Spinal cord (tissue), 10 donors: Measurements from ENCODE around the gene ALS2CL. TPM values are rescaled to one million over a fixed set of nuclear protein-coding genes. Genes with fewer than 3 reads are reported as not detected.

ENCODE experiments used
- DNase-seq, 6 donors: peaks; one replicate each; pipeline versions ENCODE4 v3.0.0 to v3.0.0-alpha.2; 2013 to 2015; ENCODE audit warnings: low spot score in 6 of 6, low read depth in 4 of 6
- H3K27ac ChIP-seq: one replicate; pipeline ENCODE4 v1.5.1; 2013; ENCODE audit warnings: low read depth, low read length, control low read depth
- H3K27me3 ChIP-seq: one replicate; pipeline ENCODE4 v1.6.1; 2013; ENCODE audit warnings: low read length; ENCODE audit not compliant: control insufficient read depth, insufficient read depth
- H3K36me3 ChIP-seq: one replicate; pipeline ENCODE4 v1.6.1; 2013; ENCODE audit warnings: low read length; ENCODE audit not compliant: control insufficient read depth, insufficient read depth
- H3K4me1 ChIP-seq: one replicate; pipeline ENCODE4 v1.6.1; 2013; ENCODE audit warnings: low read length; ENCODE audit not compliant: control insufficient read depth, insufficient read depth
- H3K4me3 ChIP-seq: one replicate; pipeline ENCODE4 v1.5.1; 2013; ENCODE audit warnings: low read depth, low read length, control low read depth
- H3K9me3 ChIP-seq: one replicate; pipeline ENCODE4 v1.6.1; 2013; ENCODE audit warnings: low read length; ENCODE audit not compliant: control insufficient read depth, insufficient read depth
- WGBS: methylation state at CpG from one replicate; pipeline ENCODE4 v1.1.5; 2013; ENCODE audit warnings: missing lambda C conversion rate; ENCODE audit not compliant: insufficient coverage; 5-methylcytosine and 5-hydroxymethylcytosine counted together
- polyA plus RNA-seq, 2 donors: library from polyadenylated mRNA; unstranded; fragments of 120-200 nt; gene quantifications; one replicate each; pipeline ENCODE4 v1.2.1, GENCODE V29; 2013; ENCODE audit not compliant: insufficient read length in 2 of 2
- total RNA-seq, 2 donors: library from RNA; depleted of rRNA in 1 of 2; stranded (reverse); fragments of 120-200 nt in 1 of 2; fragments of >200 nt in 1 of 2; gene quantifications; one replicate each; pipeline versions ENCODE4 v1.2.3 to v1.2.4, GENCODE V29; 2013 to 2014
- donor health status: healthy.

The ALS2CL gene
- total and polyA plus RNA-seq, 4 donors = 5.3 to 8.3 (median 5.9) TPM

DNA sequence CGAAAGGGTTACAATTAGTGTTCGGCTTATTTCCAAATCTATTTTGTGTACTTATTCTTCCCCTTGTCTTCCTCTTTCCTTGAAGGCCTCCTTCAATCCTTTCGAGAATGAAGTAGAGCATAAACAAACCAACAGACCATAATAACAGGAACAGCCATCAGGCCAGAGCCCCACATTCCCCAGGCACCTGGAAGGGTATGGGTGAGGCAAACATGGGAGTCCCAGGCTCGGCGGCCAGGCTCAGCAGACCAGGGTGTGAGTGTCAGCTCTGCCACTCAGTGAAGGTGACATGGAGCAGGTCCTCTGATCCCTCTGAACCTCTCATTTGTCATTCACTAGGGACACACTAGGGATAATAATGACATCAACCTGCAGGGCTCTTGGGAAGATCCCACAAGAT is 13.8 kb downstream of the ALS2CL start:
- Histone ChIP-seq H3K9me3 (no peaks in the 10 kb centered on the region), H3K4me1 (peaks cover 10% of the 10 kb centered on the region), H3K27ac (no peak overlapping the region), H3K27me3 (no peaks in the 10 kb centered on the region), H3K36me3 (peaks cover 9% of the 10 kb centered on the region), H3K4me3 (no peak overlapping the region)
- WGBS = 78% methylated on average over 2 of the region's 5 CpGs
- DNase-seq = no peak

GRCh38 chr3:46678280-46678679 is 15.2 kb downstream of the ALS2CL start:
- Histone ChIP-seq H3K4me1 (peaks cover 10% of the 10 kb centered on the region), H3K4me3 (no peak overlapping the region), H3K9me3 (no peaks in the 10 kb centered on the region), H3K27me3 (no peaks in the 10 kb centered on the region), H3K27ac (no peak overlapping the region), H3K36me3 (peaks cover 7% of the 10 kb centered on the region)
- 100% methylated on average over 3 of the region's 6 CpGs for WGBS
- no peak for DNase-seq

DNA sequence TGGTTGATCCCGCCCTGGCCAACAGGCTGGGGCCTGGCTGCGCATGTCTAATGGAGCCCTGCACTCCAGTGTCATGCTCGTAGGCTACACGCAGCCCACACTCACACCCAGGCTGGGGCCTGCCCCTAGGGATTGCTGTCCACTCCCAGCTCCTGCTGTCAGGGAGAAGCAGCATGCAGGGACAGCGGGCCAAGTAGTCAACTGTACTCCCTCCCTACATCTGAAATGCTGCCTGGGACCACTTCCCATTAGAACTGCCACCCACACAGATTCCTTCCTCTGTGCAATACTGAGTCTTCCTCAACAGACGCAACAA is 16.1 kb downstream of the ALS2CL start:
- Histone ChIP-seq H3K27me3 (no peaks in the 10 kb centered on the region), H3K9me3 (no peaks in the 10 kb centered on the region), H3K4me1 (peaks cover 10% of the 10 kb centered on the region), H3K27ac (no peak overlapping the region), H3K36me3 (peaks cover 3% of the 10 kb centered on the region), H3K4me3 (no peak overlapping the region)
- 75% methylated on average over 6 of the region's 6 CpGs for WGBS
- no peak for DNase-seq

DNA sequence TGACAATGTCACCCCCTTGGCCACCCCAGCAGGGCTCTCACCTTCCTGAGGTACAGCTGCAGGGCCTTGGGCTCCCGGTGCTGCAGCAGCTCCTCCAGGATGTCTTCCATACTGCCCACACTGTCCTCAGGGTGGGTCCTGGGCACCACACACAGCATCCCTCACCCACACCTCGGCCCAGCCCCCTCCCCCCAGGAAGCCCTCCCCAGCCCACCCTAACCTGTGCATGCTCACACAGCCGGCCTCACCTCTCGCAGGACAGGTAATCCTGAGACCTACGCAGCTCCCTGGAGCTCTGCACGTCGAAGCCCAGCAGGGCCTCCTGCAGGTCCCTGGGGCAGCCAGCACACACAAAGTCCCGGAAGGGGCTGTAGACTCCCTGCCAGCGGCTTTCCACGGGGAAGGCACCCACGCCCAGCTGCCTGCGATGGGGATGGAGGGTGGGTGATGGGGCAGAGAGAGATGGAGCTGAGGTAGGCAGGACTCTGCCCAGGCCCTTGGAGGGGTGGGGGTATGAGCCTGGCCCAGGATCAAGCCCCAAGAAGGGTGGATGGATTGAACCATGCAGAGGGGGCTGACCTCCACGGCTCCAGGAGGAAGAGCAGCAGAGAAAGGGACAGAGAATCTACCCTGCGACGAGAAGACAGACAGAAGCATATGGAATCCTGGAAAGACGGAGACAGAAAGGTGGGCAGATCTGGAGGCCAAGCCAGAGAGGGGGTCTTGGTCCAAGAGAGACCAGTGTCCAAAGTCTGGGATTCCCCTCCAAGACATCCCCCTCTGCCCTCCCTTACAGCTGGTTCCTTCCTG is 16.7 kb downstream of the ALS2CL start:
- WGBS = 76% methylated on average over 16 of the region's 16 CpGs
- DNase-seq = no peak
- Histone ChIP-seq H3K36me3 (peaks cover 3% of the 10 kb centered on the region), H3K4me1 (peaks cover 10% of the 10 kb centered on the region), H3K27ac (no peak overlapping the region), H3K27me3 (no peaks in the 10 kb centered on the region), H3K9me3 (no peaks in the 10 kb centered on the region), H3K4me3 (no peak overlapping the region)

DNA sequence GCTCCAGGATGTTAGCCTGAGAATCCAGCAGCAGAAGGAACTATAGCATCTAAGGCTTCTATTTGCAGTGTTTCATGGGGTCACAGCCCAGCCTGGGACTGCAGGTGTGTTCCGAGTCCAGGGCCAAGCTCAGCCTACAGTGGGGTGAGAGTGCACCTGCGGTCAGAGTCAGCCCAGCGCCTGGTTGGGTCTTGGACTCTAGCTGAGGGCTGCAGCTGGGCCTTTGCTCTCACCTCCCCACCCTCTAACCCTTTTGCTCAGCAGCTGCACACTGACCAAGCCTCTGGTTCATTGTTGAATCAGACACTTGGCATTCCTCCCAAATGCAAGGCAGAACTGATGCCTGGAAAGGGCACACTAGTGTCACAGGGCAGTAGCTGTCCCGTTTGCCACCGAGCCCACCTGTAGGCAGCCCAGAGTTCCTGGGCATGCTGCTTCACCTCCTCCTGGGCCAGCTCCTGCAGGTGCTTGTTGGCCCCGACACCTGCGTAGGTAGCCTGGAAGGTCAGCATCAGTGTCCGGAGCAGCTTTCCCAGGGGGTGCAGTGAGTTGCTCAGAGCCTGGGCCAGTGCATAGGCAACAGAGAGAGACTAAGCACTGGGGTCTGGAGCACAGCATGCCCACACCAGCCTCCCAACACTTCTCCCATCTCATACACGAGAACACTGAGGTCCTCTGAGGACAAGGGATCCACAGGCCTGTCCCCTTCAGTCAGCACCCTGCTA is 17.5 kb downstream of the ALS2CL start:
- no peak for DNase-seq
- WGBS = 86% methylated on average over 9 of the region's 9 CpGs
- Histone ChIP-seq H3K9me3 (no peaks in the 10 kb centered on the region), H3K4me3 (no peak overlapping the region), H3K27me3 (no peaks in the 10 kb centered on the region), H3K27ac (no peak overlapping the region), H3K4me1 (peaks cover 10% of the 10 kb centered on the region), H3K36me3 (peaks cover 3% of the 10 kb centered on the region)

- Histone ChIP-seq H3K4me1 (peaks cover 10% of the 10 kb centered on the region), H3K36me3 (peaks cover 3% of the 10 kb centered on the region), H3K4me3 (no peak overlapping the region), H3K27ac (no peak overlapping the region), H3K9me3 (no peaks in the 10 kb centered on the region), H3K27me3 (no peaks in the 10 kb centered on the region)
- DNase-seq = no peak
- WGBS = 77% methylated on average over 4 of the region's 6 CpGs
Measured at GRCh38 chr3:46675426-46675825, 18.1 kb downstream of the ALS2CL start.

DNA sequence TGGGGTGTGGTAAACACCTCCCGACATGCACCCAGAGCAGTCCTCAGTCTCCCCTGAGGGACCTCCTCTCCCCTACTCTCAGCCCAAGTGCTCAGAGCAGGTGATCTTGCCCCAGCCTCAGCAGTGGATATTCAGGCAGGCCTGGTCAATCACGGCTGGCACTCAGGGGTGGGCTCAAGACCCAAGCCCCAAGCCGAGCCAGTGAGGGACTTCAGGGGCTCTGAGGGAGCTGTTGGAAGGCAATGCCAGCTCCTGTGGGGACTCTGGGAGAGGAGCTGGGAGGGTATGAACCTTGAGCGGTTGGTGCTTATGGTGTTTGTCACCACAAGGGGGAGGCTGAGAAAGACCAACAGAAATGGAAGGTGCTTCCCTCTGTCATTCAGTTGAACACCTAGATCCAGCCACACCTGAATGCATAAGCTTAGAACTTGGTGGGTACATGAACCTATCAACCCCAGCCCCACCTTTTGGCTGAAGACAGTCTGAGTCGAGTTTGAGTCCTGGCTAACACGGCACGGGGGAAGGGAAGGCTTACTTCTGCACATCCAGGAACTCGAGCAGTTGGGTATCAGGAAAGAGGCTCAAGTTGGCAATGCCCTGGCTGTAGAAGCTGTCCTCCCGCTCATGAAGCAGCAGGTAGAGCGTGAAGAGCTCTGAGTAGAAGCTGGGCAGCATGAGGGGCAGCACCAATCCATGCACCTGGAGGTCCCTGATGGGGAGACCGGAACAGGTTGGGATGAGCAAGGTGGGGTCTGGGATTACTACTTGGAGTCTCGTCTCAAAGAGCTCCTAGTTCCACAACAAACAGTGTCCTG is 19.2 kb downstream of the ALS2CL start:
- no peak for DNase-seq
- H3K9me3 ChIP-seq = no peaks in the 10 kb centered on the region
- H3K4me1 ChIP-seq = peaks cover 10% of the 10 kb centered on the region
- no peak overlapping the region for H3K4me3 ChIP-seq
- WGBS = 87% methylated on average over 11 of the region's 12 CpGs
- H3K27ac ChIP-seq = no peak overlapping the region
- H3K27me3 ChIP-seq = no peaks in the 10 kb centered on the region
- H3K36me3 ChIP-seq = peaks cover 3% of the 10 kb centered on the region

DNA sequence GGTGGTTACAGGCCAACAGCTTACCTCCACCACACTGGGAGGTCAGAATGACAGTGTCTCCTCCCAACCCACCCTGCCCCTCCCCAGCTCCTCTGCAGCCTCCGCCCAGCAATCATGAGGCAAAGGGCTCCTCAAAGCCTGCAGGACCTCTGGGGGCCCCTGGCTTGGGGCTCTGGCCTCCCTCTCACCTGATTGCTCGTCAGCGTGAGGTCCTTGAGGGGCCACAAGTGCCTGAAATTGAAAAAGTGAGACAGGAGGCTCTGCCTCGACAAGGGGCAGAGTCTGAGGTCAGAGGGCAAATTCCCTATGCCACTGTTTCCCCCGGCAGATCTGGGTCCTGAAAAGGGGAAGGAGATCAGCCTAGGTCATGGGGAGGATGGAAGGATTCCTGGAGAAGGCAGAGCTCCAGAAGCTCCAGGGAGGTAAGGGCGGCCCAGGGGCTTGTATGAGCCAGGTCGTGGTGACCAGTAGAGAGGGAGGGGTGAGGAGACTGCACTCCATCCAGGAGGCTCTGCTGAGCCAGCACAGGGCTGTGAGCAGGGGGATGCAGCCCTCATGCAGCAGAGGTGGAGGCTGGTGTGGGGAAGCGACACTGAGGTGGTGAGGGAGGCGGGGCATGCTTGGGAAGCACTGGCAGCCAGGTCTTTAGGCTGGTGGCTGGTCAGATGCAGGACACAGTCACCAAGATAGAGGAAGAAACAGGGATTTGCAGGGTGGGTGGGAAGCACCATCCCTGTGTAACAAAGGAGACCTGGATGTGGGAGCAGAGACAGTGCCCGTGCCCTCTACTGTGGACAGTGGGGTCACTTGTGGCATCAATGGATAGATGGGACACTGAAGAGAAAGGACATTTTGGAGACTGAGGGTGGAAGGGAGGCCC is 20.1 kb downstream of the ALS2CL start:
- H3K9me3 ChIP-seq = no peaks in the 10 kb centered on the region
- peaks cover 3% of the 10 kb centered on the region for H3K36me3 ChIP-seq
- H3K4me3 ChIP-seq = no peak overlapping the region
- H3K27ac ChIP-seq = no peak overlapping the region
- WGBS = 61% methylated on average over 10 of the region's 10 CpGs
- peaks cover 10% of the 10 kb centered on the region for H3K4me1 ChIP-seq
- no peak for DNase-seq
- H3K27me3 ChIP-seq = no peaks in the 10 kb centered on the region

GRCh38 chr3:46672349-46672695 is 21.2 kb downstream of the ALS2CL start:
- Histone ChIP-seq H3K4me3 (no peak overlapping the region), H3K27me3 (no peaks in the 10 kb centered on the region), H3K9me3 (no peaks in the 10 kb centered on the region), H3K27ac (no peak overlapping the region), H3K36me3 (peaks cover 3% of the 10 kb centered on the region), H3K4me1 (peaks cover 9% of the 10 kb centered on the region)
- no peak for DNase-seq
- WGBS = 88% methylated on average over 6 of the region's 6 CpGs
